H7 (cell line): ENCODE measurements around the gene SMIM43. TPM values are rescaled to one million over a fixed set of nuclear protein-coding genes. Genes with fewer than 3 reads are reported as not detected.

Experiments used
- DNase-seq: peaks from one replicate; pipeline ENCODE4 v3.0.0; 2012
- H3K27me3 ChIP-seq: 2 replicates; pipeline ENCODE4 v1.6.0; 2011; ENCODE audit warnings: mild to moderate bottlenecking, low read length; ENCODE audit not compliant: control insufficient read depth, insufficient read depth
- H3K36me3 ChIP-seq: replicated peaks from 2 replicates; pipeline ENCODE4 v1.5.1; 2011; ENCODE audit warnings: low read length; ENCODE audit not compliant: control insufficient read depth, insufficient read depth
- H3K4me3 ChIP-seq: 2 replicates; pipeline ENCODE4 v1.5.1; 2011; ENCODE audit warnings: low read depth, mild to moderate bottlenecking, control low read depth, low read length, moderate library complexity; ENCODE audit not compliant: insufficient read depth
- total RNA-seq: library from RNA; depleted of rRNA; stranded (reverse); fragments of >200 nt; shearing (Covaris generic); gene quantifications from 2 replicates; pipeline ENCODE4 v1.2.3, GENCODE V29; 2014

The SMIM43 gene
- total RNA-seq, 1 experiment from 2014 or later, result not detected

DNA sequence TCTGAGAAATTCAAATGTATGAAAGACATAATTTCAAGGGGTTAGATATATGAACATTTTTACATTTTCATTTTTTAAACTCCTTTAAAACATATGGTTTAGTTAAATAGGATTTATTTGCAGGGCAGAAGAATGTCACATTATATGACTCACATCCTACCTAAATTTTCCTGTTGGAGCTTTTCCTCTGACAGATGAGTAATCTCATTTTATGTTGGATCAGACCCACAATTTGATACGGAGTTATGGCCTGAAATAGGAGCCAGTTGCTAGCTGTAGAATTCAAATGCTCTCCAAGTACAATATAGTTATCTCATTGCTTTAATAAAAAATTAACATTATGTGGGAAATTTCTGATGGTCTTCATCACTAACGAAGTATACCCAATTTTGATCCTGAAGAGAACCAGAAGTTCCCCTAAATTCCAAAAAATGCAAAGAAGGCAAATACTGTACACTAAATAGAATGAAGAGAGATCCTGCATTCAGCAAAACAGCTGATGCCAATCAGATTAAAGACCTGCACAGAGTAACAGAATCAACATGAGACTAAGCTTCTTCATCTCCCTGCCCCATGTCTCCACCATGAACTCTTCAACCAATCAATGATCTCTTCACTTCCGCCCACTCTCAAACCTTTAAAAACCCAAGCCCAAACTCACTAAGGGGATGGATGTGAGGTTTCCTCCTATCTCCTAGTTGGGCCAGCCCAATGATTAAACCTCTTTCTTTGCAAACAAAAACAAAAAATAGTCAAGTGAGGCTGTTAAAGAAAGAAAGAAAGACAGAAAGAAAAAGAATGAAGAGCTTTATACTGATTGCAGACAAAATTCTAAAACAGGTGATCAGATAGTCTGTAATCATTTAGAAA, 25.2 kb upstream of the SMIM43 start:
- no peak for DNase-seq
- no peaks in the 10 kb centered on the region for H3K27me3 ChIP-seq
- no peak overlapping the region for H3K4me3 ChIP-seq
- H3K36me3 ChIP-seq, result no peaks in the 10 kb centered on the region

DNA sequence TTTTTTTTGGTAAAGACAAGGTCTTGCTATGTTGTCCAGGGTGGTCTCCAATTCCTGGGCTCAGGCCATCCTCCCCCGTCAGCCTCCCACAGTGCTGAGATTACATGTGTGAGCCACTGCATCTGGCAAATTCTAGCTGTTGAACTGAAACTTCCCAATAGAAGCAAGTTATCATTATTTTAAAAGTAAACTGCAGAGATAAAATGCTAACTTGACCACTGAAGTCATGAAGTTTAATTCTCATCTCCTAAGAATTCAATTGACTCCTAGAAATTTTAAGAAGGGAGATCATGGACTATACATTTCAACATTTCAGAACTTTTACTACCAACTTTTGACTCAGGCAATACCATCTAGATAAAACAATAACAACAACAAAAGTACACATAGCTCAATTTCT, 24.5 kb upstream of the SMIM43 start:
- DNase-seq, result no peak
- Histone ChIP-seq H3K36me3 (no peaks in the 10 kb centered on the region), H3K4me3 (no peak overlapping the region), H3K27me3 (no peaks in the 10 kb centered on the region)

DNA sequence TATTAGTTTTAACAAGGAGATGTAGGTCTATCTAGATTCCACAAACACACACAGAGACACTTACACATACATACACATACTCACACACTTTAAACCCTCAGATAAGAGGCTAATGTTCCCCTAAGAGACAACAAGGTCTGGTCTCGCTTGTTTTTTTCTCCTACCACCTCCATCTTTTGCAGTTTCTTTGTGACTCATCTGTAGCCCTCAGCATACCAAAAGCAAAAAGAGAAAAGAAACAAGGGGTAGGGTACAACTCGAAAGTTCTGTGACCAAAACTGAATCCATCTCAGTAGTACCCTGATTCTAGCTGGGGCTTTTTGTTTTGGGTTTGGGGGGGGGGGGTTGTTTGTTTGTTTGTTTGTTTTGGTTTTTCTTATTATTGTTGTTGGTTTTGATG, 23.9 kb upstream of the SMIM43 start:
- Histone ChIP-seq H3K4me3 (no peak overlapping the region), H3K27me3 (no peaks in the 10 kb centered on the region), H3K36me3 (no peaks in the 10 kb centered on the region)
- no peak for DNase-seq

DNA sequence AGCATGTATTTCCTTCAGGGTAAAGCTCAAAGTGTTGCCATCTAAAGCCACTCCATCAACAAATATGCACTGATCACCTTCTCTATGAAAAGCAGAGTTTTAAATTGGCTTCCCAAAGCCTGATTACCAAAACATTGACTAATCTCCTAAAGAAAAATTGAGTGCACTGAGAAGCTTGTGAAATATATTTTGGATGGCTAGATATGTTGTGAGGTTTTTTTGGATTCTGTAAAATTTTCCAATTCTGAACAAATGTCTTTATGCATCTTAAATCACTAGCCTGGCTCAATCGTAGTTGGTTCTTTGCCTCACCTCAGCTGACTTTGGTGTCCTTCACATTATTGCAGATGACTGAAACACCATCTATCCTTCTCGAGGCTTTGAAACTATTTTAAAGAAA, 21.3 kb upstream of the SMIM43 start:
- H3K4me3 ChIP-seq, result no peak overlapping the region
- H3K36me3 ChIP-seq, result no peaks in the 10 kb centered on the region
- DNase-seq, result no peak
- H3K27me3 ChIP-seq, result no peaks in the 10 kb centered on the region

DNA sequence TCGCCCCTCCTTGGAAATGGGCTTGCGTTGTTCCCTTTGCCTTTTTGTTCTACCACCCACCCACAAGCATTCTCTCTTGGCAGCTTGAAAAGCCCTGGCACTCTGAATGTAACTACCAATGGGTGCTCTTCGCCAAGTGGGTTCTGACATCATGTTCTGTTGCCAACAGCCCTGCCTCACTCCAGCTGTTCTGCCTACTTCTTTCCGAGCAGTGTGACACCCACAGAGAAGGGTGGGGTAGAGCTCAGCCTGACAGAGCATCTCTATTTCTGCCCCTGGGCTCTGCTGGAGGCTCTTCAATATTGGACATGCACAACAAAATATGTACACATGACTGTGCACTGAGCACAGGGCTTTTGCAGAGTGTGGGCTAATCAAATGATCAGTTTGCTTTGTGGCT, 20.5 kb upstream of the SMIM43 start:
- DNase-seq, result no peak
- Histone ChIP-seq H3K4me3 (no peak overlapping the region), H3K36me3 (no peaks in the 10 kb centered on the region), H3K27me3 (no peaks in the 10 kb centered on the region)

DNA sequence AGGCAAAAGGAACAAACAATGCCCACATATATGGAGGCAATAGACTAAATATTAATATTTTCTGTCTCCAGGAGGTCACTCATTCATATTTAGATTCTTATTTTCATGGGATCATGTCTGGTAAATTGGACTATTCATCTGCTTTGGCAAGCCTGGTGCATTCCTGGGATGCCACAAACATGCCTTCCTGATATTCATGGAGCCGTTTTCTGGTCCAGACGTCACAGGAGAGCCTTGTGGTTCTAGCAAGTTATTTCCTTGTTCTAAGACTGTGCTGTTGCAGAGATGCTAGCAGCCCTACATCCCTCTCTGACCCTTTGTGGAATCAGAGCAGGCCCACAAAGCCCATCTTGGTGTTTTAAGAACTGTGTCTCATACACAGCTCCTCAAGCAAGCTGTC, 20.0 kb upstream of the SMIM43 start:
- no peak for DNase-seq
- Histone ChIP-seq H3K4me3 (no peak overlapping the region), H3K36me3 (no peaks in the 10 kb centered on the region), H3K27me3 (no peaks in the 10 kb centered on the region)

DNA sequence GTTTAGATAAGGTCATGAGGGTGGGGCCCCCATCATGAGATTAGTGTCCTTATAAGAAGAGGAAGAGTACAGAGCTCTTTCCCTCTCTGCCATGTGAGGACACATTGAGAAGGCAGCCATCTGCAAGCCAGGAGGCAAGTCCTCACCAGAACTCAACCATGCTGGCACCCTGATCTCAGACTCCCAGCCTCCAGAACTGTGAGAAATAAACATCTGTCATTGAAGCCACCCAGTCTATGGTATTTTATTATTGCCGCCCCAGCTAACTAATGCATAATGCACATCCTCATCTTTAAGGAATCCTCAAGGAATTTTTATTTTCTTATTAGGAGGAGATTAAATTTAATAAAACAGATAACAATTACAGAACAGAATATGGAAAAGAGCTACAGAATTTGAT, 19.4 kb upstream of the SMIM43 start:
- H3K27me3 ChIP-seq, result no peaks in the 10 kb centered on the region
- H3K36me3 ChIP-seq, result no peaks in the 10 kb centered on the region
- H3K4me3 ChIP-seq, result no peak overlapping the region
- no peak for DNase-seq

DNA sequence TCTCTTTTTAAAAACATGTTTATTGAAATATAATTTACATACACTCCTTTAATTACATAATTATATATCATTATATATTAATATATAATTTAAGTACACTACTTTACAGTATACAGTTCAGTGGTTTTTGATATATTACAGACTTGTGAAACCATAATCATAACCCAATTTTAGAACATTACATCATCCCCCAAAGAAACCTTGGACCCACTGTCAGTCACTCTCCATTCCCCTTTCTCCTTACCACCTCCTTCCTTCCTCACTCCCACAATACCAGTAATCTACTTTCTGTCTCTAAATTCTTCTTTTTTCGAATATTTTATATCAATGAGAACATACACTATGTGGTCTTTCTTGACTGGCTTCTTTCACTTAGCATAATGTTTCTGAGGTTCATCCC, 18.2 kb upstream of the SMIM43 start:
- Histone ChIP-seq H3K36me3 (no peaks in the 10 kb centered on the region), H3K27me3 (no peaks in the 10 kb centered on the region), H3K4me3 (no peak overlapping the region)
- DNase-seq, result no peak

DNA sequence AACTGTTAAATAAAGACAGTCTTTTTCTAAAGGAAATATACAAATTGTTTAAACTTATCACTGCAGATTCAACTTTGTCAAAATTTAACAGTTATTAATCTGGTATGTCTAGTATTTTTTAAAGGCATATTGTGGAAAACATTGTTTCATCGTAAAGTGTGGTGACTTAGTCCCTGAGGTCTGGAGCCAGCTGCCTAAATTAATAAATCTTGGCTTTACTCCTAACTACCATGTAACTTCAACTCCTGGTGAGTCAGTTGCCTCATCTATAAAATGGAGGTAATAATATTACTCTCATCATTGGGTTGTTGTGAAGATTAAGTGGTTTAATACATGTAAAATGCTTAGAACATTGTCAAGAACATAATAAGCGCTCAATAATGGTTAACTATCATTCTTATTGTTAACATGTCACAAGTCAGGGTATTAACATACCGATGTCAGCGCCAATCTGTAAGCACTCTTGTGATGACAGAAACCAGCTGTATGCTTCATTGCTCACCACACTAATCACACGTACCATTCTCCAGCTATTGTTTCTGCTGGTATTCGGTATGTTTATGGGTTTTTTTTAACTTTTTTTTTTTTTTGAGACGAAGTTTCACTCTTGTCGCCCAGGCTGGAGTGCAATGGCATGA, 14.1 kb upstream of the SMIM43 start:
- Histone ChIP-seq H3K27me3 (no peaks in the 10 kb centered on the region), H3K36me3 (no peaks in the 10 kb centered on the region), H3K4me3 (no peak overlapping the region)
- DNase-seq, result no peak

DNA sequence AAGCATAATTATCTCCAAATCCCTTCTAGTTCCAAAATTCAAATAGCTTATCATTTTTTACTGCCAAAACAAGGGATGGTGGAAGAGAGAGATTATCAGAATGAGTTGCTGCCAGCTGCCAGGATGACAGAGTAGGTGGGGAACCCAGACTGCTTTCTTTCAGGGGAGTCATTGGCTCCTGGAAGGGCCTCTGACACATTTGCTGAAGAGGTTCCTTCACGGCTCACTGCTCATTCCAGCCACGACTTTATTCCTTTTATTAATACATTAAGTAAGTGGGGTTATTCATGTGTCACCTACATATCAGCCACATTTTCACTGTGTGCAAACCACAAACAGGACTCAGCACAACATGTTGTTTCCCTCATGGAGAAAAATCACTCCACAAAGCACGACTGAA, 12.7 kb upstream of the SMIM43 start:
- Histone ChIP-seq H3K27me3 (no peaks in the 10 kb centered on the region), H3K36me3 (no peaks in the 10 kb centered on the region), H3K4me3 (no peak overlapping the region)
- no peak for DNase-seq

DNA sequence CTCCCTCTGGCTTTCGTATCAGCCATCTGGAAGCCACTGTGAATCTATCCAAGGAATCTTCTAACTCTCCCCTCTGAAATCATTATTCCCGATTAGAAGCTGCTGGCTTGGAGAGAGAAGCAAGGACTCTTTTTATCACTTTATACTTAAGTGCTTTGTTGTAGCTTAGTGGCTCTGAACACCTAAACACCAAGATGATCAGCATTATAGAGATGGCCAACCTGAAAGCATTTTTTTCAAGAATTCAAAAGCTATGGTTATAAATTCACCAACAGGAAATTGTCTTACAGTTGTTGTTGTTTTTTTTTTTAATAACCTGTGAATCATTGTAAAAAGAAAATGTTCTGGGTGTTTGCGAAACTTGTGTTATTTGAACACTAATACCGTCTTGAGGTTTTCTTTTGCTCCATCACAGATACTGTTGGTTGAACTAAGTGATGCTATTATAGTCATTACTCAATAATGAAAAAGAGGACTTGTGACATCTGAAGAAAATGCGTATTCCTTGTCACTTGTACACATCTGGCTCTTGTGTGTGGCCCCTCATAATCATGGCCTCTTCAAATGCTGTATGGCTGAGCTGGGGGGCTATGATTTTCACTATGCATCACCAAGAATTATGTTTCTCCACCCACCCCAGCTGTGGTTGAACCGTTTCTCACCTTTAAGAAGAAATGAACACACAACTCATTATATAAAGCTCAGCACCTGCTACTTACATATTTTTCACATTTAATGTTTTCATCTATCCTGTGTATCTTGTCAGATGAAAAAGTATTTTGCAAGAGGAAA, 11.8 kb upstream of the SMIM43 start:
- H3K4me3 ChIP-seq, result no peak overlapping the region
- no peaks in the 10 kb centered on the region for H3K27me3 ChIP-seq
- no peak for DNase-seq
- H3K36me3 ChIP-seq, result no peaks in the 10 kb centered on the region

DNA sequence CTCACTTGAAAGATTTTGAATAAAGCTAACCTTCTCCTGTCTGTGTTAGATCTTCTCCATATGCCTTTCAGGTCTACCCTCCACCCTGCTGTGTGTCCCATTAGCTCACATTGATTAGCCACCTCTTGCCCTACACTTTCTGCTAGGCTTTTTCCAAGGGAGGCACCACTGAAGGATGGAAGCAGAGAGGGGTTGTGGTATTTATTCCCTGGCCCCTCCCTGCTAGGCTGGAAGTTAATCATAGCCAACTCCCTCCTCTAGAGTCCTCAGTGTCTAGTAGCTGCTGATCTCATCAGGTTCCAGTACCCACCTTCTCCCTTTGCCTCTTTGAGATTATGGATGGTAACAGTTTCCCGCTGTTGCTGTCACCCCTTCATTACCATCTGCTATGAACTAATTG, 8.9 kb upstream of the SMIM43 start:
- no peaks in the 10 kb centered on the region for H3K36me3 ChIP-seq
- no peak for DNase-seq
- H3K4me3 ChIP-seq, result no peak overlapping the region
- H3K27me3 ChIP-seq, result peaks cover 3% of the 10 kb centered on the region; the same call in 1 of the 2 replicates

DNA sequence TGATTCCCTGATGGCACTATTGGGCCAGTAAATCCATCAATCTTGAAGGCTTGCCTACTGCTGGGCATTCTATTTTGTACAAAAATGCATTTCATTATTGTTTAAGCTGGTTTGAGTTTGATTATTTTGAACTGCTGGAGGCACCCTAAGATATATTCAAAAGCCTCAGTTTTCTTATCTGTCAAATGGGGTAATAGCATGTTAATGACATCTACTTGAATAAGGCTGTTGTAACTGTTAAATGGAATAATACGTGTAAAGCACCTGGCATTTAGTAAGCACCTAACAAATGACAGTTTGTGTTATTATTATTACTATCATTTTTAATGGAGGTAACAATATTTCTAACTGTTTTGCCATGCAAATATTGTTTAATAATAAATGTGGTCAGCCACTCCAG, 6.9 kb upstream of the SMIM43 start:
- H3K36me3 ChIP-seq, result no peaks in the 10 kb centered on the region
- no peak overlapping the region for H3K4me3 ChIP-seq
- no peak for DNase-seq
- peaks cover 17% of the 10 kb centered on the region for H3K27me3 ChIP-seq

DNA sequence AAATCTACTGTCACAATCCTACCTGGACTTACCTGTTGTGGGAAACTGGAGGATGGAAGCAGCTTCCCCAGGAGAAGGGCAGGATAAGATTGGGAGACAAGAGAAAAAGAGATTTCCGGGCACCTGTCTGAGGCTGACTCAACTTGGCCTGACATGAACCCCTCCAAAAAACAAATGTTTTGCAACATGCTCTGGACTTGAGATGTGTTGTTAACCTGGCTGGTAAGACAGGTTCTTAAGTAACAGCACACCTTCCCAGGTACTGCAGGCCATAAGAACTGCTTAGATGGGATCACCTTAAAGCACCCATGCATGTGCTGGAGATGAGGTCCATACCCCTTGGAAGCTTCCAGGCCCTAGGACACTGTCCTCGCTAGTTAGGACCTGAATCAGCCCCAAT, 4.4 kb upstream of the SMIM43 start:
- Histone ChIP-seq H3K4me3 (no peak overlapping the region), H3K36me3 (no peaks in the 10 kb centered on the region), H3K27me3 (peaks cover 41% of the 10 kb centered on the region)
- DNase-seq, result no peak

DNA sequence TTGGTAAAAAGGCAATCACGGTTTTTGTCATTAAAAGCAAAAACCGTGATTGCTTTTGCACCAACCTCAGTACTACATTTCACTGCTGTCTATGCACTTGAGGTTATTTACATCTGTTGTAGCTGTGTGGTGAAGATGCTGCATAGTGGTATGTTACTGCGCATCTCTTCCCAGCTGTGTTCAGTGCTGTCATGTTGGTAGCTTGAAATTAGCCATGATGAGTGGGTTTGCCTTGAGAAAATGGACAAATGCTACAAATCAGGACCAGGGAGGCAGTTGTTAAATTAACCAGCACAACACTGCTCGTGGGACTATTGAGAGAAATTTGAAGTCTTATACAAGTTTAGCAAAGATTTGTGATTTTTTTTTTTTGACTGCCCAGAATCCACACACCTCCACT, 2.2 kb upstream of the SMIM43 start:
- Histone ChIP-seq H3K4me3 (no peak overlapping the region), H3K27me3 (peaks cover 59% of the 10 kb centered on the region), H3K36me3 (no peaks in the 10 kb centered on the region)
- no peak for DNase-seq
